ENCODE measurements around the gene WDR44.

- TF ChIP-seq CTCF (IDR thresholded peaks at IDR 0.05; ENCODE audit: poor library complexity) (no peak), EZH2phosphoT487 (IDR thresholded peaks at IDR 0.05; ENCODE audit: low read depth, severe bottlenecking, unreplicated experiment) (no peak)
These were observed 152.8 kb downstream of the WDR44 start for GRCh38 chrX:118498755-118499154.
